ENCODE data around the gene CCNK. TPM values are rescaled to one million over a fixed set of nuclear protein-coding genes. Genes with fewer than 3 reads are reported as not detected.

CCNK gene
- total RNA-seq: 15.9 and 29.0 TPM in 2 replicates

DNA sequence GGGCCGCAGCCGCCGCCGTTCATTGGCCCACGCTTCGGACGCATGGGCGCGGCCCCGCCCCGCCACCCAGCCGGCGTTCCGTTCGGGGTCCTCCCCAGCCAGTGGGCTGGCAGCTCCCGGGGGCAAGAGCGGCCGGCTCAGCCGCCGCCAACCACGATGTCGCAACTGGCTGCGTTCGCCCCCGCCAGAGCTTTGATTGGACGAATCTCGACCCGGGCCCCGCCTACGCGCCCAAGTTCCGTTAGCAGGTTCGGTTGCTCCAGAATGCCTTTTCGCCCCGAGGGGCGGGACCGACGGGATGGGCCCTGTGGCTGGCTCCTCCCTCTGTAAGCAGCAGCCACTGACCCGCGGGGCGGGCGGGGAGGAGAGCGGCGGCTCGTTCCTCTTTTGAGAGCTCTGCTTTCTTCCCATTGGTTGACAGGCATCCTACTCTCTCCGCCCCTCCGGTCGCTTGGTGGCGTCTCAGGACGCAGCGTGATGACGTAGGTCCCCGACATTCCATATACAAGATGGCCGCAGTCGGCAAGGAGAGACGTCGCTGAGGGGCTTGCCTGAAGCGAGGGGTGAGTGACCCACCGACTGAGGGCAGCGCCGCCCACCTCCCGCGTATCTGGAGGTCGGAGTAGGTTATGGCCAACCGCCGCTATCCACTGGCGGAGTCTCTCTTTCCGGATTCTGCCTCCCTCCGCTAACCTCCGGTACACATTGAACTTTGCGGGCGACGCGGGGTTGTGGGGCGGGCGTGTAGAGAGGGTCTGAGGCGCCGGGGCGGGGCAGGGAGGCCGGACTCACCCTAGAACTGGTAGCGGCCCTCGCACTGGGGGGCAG lies at the start of gene CCNK:
Gene CCNK (plus strand): TSS at position 493 of the 828 bp plus-strand sequence. CDS start 11,269 bp downstream, outside the sequence.

DNA sequence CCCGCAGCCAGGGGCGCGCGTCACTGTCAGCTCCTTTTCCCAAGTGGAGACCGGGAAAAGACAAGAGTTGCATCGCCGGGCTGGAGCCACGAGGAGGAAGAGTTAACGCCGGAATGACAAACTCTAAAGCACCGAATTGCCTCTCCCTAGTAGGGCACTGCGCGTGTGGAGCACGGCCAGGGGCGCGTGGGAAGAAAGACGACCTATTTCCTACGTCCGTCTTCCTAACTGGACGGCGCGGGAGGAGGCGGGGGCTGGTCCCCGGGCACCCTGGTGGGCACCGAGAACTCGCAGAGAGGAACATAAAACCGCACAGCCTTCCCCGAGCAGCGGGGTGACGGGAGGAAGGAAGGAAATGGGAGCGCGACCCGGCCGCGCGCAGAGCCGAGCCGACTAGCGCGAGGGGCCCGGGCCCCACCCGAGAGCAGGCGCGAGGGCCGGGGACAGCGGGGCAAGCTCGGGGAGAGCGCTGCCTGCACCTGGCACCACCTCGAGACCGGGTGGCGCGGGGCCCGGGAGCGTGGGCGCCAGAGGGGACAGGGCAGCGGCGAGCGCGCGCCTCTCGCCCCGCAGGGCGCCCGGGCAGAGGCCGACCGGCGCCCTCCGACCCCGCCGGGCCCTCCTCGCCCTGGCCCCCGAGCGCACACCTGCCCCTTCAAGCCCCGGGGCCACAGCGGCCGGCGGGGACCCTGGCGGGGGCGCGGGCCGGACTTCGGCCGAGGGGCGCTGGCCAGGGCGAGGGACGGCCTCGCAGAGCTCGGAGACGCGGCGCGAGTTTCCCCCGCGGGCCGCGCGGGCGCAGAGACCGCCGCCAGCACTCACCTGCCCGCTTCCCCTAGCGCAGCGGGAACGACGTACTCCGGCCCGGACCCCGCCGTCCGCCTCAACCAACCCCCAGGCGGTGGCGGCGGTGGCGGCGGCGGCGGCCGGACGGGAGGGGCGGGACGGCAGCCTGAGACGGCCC lies 1.0 kb upstream of the CCNK start, which contains the start of gene SETD3:
Gene SETD3 (minus strand): TSS at position 954 of the 964 bp plus-strand sequence. CDS start 15,054 bp downstream, outside the sequence.

Other genes with a start within 250 kb of the CCNK start
- gene BCL11B, start 209.2 kb upstream of the CCNK start, total RNA-seq: 0.05 TPM in 1 of 2 replicates, not detected in the other
- 29.1 and 40.8 TPM in 2 replicates for gene SETD3, start 550 bp upstream of the CCNK start, total RNA-seq
- 2.4 and 3.0 TPM in 2 replicates for gene CCDC85C, start 122.8 kb downstream of the CCNK start, total RNA-seq
- 3.9 and 6.6 TPM in 2 replicates for gene HHIPL1, start 163.7 kb downstream of the CCNK start, total RNA-seq
- 0.19 and 0.54 TPM in 2 replicates for gene CYP46A1, start 202.9 kb downstream of the CCNK start, total RNA-seq

Measured in cardiac ventricle fibroblast (primary cell).